Endothelial cell (in vitro differentiated cells): ENCODE data around the gene HBS1L. TPM values are rescaled to one million over a fixed set of nuclear protein-coding genes. Genes with fewer than 3 reads are reported as not detected.

Experiments used
- DNase-seq: peaks from one replicate; pipeline ENCODE4 v3.0.0; 2021; ENCODE audit warnings: low spot score
- H3K27ac Mint-ChIP-seq: one replicate; pipeline ENCODE4 v1.8.0; 2021; ENCODE audit warnings: mixed read lengths, inconsistent platforms; ENCODE audit not compliant: unreplicated experiment
- H3K27me3 Mint-ChIP-seq: one replicate; pipeline ENCODE4 v1.8.0; 2021; ENCODE audit warnings: mild to moderate bottlenecking, moderate library complexity, mixed read lengths, inconsistent platforms; ENCODE audit not compliant: unreplicated experiment
- H3K36me3 Mint-ChIP-seq: one replicate; pipeline ENCODE4 v1.8.0; 2021; ENCODE audit warnings: mild to moderate bottlenecking, low read depth, mixed read lengths, inconsistent platforms; ENCODE audit not compliant: unreplicated experiment
- H3K4me1 Mint-ChIP-seq: one replicate; pipeline ENCODE4 v1.8.0; 2021; ENCODE audit warnings: mild to moderate bottlenecking, mixed read lengths, inconsistent platforms; ENCODE audit not compliant: unreplicated experiment
- H3K4me3 Mint-ChIP-seq: one replicate; pipeline ENCODE4 v1.8.0; 2021; ENCODE audit warnings: mild to moderate bottlenecking, mixed read lengths, inconsistent platforms; ENCODE audit not compliant: unreplicated experiment
- H3K9me3 Mint-ChIP-seq: one replicate; pipeline ENCODE4 v1.8.0; 2021; ENCODE audit warnings: mixed read lengths, inconsistent platforms; ENCODE audit not compliant: unreplicated experiment
- total RNA-seq: library from RNA; stranded (reverse); fragmentation: NEBNext Ultra II Directional; extraction: Animal tissue kit (Norgen Biotek cat#: 25700); gene quantifications from one replicate; pipeline ENCODE4 v1.2.1, GENCODE V29; 2021; ENCODE audit not compliant: unreplicated experiment
- TF ChIP-seq, protein P1 (sequence below): fragments of 200-600 bp; sonication (generic); IDR thresholded peaks from one replicate; pipeline ENCODE4 v1.5.0; 2021; ENCODE audit warnings: antibody characterized with exemption; ENCODE audit not compliant: unreplicated experiment

HBS1L gene
- total RNA-seq, 1 donor from 2014 or later = 93.3 TPM

DNA sequence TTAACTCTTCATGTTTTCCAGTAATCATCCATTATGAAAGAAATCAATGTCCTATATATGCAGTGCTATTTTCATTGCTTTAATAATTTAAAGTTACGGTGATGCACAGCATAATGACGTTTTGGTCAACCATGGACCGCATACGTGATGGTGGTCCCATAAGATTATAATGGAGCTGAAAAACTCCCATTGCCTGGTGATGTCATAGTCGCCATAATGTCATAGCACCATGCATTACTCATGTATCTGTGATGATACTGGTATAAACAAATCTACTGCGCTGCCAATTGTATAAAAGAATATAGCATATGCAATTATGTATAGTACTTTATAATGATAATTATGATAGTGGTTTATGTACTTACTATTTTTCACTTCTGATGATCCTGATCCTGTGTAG is 62.5 kb downstream of the HBS1L start:
- Mint-ChIP-seq H3K27me3 (no peaks in the 10 kb centered on the region), H3K4me1 (peaks cover 5% of the 10 kb centered on the region), H3K27ac (no peak overlapping the region), H3K9me3 (no peaks in the 10 kb centered on the region), H3K36me3 (peaks cover 3% of the 10 kb centered on the region), H3K4me3 (no peak overlapping the region)
- DNase-seq = no peak
- TF ChIP-seq, protein P1, sequence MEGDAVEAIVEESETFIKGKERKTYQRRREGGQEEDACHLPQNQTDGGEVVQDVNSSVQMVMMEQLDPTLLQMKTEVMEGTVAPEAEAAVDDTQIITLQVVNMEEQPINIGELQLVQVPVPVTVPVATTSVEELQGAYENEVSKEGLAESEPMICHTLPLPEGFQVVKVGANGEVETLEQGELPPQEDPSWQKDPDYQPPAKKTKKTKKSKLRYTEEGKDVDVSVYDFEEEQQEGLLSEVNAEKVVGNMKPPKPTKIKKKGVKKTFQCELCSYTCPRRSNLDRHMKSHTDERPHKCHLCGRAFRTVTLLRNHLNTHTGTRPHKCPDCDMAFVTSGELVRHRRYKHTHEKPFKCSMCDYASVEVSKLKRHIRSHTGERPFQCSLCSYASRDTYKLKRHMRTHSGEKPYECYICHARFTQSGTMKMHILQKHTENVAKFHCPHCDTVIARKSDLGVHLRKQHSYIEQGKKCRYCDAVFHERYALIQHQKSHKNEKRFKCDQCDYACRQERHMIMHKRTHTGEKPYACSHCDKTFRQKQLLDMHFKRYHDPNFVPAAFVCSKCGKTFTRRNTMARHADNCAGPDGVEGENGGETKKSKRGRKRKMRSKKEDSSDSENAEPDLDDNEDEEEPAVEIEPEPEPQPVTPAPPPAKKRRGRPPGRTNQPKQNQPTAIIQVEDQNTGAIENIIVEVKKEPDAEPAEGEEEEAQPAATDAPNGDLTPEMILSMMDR = no peak

DNA sequence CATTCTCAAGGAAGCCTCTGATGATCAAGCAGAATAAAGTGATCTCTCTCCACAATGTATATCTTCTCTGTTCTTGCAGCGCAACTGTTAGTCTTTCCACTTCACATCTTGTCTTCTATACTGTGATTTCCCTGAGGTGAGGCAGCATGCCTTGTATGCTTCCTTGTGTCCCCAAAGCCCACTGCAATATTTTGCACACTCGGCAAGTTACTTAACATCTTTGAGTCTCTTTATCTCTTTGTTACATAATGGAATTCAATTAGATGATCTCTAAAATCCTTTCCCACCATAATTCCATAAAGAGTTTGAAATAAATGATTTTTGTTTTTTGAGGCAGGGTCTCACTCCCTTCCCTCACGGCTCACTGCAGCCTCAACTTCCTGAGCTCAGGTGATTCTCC is 64.4 kb downstream of the HBS1L start:
- TF ChIP-seq, protein P1 = no peak
- Mint-ChIP-seq H3K9me3 (no peaks in the 10 kb centered on the region), H3K36me3 (peaks cover 3% of the 10 kb centered on the region), H3K4me3 (no peak overlapping the region), H3K27me3 (no peaks in the 10 kb centered on the region), H3K4me1 (peaks cover 12% of the 10 kb centered on the region), H3K27ac (no peak overlapping the region)
- no peak for DNase-seq

DNA sequence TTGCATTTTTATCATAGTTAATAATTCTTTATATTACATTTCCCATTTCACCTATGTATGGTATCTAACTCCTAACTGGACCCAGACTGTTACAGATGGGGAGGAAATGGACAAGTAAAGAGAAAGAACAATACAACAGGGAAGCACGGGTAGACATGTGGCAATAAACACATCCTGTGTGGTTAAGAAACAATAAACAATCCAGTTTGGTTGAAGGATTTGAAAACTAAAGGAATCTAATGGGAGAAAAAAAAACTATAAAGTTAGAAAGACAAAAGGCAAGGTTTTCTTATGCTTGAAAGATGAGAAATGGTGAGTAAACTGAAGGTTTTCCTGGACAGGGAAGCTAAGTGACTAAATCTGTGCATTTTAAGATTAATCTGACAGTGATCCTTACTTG is 69.8 kb downstream of the HBS1L start:
- TF ChIP-seq, protein P1 = no peak
- Mint-ChIP-seq H3K36me3 (peaks cover 17% of the 10 kb centered on the region), H3K4me1 (peaks cover 29% of the 10 kb centered on the region), H3K4me3 (peak overlapping the region; percentile 4), H3K9me3 (no peaks in the 10 kb centered on the region), H3K27me3 (peaks cover 2% of the 10 kb centered on the region), H3K27ac (peak overlapping the region; percentile 96)
- no peak for DNase-seq

DNA sequence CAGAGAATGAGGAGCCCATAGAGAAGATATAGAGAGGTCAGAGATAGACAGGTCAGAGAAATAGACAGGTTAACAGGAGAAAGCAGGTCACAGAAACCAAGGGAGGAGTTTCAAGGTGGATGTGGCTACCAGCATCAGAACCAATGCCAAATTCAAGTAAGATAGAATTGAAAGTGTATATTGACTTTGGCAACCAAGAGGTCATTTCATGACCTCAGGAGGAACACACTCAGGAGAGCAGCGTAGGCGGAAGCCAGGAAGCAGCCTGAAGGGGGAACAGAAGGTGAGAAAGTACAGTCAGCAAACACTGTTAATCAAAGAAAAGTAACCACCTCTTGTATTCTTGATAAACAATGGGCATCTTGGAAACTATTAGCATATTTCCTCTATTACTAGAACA is 70.8 kb downstream of the HBS1L start:
- no peaks in the 10 kb centered on the region for H3K9me3 Mint-ChIP-seq
- DNase-seq = no peak
- peaks cover 29% of the 10 kb centered on the region for H3K4me1 Mint-ChIP-seq
- H3K36me3 Mint-ChIP-seq = peaks cover 17% of the 10 kb centered on the region
- H3K4me3 Mint-ChIP-seq = peak overlapping the region; percentile 66
- TF ChIP-seq, protein P1 = no peak
- H3K27me3 Mint-ChIP-seq = peaks cover 2% of the 10 kb centered on the region
- peak overlapping the region; percentile 24 for H3K27ac Mint-ChIP-seq

DNA sequence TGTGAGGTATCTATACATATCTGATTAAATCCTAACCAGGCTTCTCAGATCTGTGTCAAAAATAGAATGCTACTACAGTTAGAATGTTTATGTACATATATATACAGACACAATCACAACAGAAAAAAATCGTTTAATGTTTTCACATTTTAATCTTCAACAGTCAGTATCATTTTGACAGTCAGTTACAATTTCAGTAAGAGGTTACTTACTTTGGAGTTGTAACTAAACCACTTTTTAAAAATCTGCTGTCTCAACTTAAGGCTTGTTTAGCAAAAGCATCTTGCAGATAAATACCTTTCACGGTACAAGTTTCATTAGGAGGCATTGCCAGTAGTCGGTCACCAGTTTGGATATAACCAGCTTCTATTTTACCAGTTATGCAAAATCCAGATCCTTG is 72.5 kb downstream of the HBS1L start:
- H3K27ac Mint-ChIP-seq = no peak overlapping the region

More for the DNA sequence above, 72.5 kb downstream of the HBS1L start:
- H3K9me3 Mint-ChIP-seq = no peaks in the 10 kb centered on the region
- peaks cover 29% of the 10 kb centered on the region for H3K4me1 Mint-ChIP-seq
- no peak for DNase-seq
- H3K36me3 Mint-ChIP-seq = peaks cover 17% of the 10 kb centered on the region
- H3K27me3 Mint-ChIP-seq = peaks cover 2% of the 10 kb centered on the region
- TF ChIP-seq, protein P1 = no peak
- no peak overlapping the region for H3K4me3 Mint-ChIP-seq
